HG03064 (cell line): ENCODE results near the gene SEC14L2.
"Not testable (repeated sequence)": the region's sequence is repeated elsewhere in the genome, so short reads cannot be mapped to it uniquely, and the experiment has no call there.

Experiments used
- ATAC-seq: cut with Tn5 transposase; IDR thresholded peaks from one replicate; pipeline ENCODE4 v1.9.1; 2021; ENCODE audit warnings: low read depth; ENCODE audit not compliant: unreplicated experiment

Gene SEC14L2

DNA sequence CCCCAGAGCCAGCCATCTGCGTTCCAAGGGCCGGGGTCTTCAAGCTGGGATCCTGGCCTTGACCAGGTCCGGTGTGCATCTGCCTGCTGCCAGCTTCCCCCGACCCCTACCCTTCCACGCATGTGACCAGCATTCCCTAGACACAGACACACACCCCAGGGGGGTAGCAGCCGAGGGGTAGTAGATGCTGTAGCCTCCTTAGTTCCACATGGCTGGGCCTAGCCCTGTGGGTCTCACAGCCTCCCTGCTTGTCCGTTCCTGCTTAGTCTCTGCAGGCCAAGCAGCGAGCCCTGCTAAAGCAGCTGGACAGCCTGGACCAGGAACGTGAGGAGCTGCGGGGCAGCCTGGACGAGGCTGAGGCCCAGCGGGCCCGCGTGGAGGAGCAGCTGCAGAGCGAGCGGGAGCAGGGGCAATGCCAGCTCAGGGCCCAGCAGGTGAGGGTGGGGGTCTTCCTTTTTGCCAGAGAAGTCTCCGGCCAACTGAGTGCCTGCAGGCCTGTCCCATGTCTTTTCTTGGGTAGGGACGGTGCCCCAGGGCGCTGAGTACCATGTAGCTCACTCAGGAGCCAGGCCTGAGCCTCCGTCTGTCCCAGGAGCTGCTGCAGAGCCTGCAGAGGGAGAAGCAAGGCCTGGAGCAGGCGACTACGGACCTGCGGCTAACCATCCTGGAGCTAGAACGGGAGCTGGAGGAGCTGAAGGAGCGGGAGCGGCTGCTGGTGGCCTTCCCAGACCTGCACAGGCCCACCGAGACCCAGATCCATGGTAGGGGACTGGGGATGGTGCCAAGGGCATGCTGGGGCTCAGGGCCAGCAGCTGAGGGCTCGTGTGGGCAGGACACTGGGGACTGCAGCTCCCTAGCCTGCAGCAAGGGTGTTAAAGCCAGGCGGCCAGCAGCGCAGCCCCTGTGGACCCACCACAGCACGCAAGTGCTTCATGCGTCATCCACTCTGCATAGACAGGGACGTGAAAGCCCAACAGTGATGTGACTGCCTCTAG is 23.2 kb upstream of the SEC14L2 start:
- ATAC-seq = no peak

DNA sequence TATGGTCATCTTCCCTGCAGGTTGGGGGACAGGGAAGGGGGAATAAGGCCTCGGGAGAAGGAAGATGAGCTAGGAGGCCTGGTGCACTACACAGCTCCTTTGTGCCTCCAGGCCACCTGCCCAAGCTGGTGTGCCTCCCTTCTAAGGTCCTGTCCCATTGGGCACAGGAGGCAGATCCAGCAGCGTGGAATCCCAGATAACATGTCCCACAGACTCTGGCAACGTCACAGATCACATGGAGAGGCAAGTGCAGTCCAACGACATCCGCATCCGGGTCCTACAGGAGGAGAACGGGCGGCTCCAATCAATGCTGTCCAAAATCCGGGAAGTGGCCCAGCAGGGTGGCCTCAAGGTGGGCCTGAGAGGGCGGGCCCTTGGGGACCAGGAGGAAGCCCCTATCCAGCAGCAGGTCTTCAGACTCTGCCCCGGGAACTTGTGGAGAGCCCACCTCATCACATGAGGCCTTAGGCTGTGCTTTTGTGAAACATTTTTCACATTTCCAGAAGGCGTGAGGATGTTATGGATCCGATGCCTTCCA is 21.4 kb upstream of the SEC14L2 start:
- ATAC-seq = no peak

DNA sequence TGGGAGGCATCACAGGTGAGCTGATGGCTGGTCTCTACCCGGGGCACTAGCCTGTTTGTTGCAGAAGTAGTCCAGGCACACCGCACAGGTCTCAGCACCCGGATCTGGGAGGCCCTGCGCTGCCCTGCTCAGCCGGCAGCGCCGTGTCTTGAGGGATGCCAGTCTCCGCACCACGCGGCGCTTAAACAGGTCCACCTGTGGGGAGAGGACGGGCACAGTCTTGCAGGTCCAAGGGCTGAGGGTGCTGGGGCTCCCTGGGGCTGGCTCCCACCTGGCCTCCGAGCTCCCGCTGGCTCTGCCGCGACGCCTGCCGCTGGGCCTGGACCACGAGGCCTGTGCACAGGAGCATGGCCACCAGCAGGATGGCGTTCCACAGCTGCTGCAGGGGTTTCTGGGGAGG is 16.8 kb upstream of the SEC14L2 start:
- ATAC-seq = no peak

- ATAC-seq = no peak
Measured at GRCh38 chr22:30381264-30381663, 15.6 kb upstream of the SEC14L2 start.

DNA sequence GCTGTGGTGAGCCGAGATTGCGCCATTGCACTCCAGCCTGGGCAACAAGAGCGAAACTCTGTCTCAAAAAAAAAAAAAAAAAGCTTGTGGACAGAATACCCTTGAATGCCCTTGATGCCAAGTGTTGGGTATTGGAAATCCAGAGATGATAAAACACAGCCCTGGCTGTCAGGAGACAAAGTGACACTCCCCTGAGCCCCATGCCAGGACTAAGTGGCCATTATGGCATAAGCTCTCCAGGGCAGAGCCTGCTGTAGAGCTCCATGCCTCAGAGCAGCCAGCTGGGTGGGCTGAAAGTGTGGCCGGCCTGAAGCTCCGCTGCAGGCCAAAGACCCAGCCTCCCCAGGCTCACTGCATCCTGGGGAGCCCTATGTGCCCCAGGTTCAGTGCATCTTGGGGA is 14.5 kb upstream of the SEC14L2 start:
- no peak for ATAC-seq

GRCh38 chr22:30383061-30383460 is 13.8 kb upstream of the SEC14L2 start:
- no peak for ATAC-seq

DNA sequence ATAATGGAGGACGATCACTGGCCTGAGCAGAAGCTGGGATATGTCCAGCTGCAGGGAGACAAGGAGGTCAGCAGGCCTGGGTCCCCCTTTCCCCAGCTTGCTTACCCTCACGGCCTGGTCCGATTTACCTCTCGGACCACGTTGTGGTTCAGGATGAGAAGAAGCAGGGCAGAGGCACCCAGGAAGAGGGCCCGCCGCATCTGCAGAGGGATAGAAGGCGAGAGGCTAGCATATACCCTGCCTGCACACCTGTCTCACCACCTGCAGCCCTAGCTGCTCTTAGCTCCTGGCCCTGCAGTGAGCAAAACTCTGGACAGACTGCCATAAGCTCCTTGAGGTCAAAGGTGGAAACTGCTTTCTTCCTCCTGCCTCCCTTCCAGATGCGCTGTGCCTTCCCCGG is 10.9 kb upstream of the SEC14L2 start:
- no peak for ATAC-seq

DNA sequence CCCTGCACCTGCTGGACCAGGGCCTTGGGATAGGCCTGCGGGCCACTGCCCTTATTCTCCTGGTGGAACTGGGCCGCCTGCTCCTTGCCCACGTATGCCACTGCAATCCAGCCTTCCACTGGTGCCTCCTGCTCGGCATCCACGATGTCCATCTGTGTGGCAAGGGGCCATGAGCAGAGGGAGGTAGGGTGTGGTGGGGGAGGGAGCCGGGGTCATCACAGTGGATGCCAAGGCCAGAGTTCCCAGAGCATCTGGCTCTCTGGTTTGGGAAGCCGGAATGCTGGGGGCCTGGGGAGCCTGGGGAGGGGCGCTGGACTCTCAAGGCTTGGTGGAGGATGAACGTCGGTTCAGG is 10.2 kb upstream of the SEC14L2 start:
- no peak for ATAC-seq

GRCh38 chr22:30386960-30387827 is 9.6 kb upstream of the SEC14L2 start, which contains the start of gene RNF215:
RNF215 (minus strand) TSS chr22:30387411; CDS start chr22:30387313, 98 bp downstream.
- ATAC-seq = peak; percentile 70

DNA sequence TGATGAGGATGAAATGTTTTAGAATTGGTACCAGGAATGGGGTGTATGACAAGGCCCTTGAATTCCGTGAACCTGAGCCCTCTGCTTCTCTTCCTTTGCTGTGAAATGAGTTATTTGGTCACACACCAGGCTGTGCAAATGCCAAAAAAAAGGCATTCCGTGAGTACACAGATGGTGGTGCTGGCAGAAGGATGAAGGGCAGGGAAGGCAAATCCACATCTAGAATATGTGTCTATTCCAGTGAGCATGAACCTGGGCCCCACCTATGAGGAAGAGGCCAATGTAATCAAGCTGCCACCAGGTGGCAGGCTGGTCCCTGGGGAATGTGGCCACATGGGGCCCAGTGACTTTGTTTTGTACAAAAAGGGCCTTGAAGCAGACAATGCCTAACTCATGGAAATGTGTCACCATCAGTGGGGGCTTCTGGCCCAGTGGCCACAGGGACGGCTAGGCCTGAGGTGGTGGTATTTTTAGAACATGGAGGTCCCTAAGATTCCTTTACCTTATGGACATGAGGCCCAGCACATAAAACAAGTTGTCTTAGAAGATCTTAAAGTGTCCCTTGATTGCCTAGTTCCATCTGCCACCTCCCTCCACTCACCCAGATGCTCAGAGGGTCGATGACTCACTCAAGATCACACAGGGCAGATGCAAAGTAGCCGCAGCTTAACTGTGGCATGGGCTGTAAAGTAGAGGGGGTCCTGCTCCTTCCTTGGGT is 5.7 kb upstream of the SEC14L2 start:
- no peak for ATAC-seq

DNA sequence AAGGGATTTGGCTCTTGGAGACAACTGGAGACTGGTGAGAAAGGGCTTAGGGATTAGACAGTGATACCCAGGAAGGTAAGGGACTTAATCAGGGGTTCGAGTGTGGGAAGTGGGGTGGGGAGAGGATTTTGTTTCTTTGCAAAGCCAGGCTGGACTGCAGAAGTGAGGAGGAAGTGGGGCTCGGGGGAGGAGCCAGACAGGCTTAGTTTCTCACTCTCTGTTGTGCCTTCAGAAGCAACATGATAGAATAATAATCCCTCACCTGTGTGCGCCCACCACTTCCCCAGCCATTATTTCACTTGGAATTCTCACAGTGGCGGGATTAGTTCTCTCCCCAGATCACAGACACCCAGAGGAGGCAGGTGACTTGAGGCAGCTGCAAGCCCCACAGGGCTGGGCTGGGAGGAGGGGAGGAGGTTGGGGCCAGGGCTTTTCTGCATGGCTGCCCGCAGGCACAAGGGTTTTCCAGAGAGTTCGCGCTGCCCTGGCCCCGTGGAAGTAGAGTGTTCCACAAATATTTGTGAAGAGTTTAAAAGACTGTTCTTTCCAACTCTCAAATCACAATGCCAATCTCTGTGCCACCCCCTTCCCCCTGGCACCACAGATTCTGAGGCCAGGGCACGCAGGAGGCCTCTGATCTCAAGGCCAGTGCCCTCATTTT is 4.0 kb upstream of the SEC14L2 start:
- no peak for ATAC-seq

DNA sequence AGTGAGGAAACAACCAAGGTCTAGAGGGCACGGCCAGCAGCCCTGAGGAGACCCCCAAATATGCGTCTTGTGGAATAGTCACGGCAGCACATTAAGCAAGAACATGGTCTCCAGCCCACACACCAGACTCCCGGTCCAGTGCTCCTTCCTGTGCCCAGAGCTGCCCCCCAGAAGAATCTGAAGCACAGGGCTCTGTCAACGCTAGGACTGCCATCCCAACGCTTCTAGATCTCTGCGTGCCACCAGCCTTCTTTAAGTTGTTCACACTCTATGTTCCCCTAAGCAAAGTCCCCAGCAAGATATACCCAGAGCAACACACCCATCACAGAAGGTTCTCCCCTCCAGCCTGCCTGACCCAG is 3.5 kb upstream of the SEC14L2 start:
- no peak for ATAC-seq

DNA sequence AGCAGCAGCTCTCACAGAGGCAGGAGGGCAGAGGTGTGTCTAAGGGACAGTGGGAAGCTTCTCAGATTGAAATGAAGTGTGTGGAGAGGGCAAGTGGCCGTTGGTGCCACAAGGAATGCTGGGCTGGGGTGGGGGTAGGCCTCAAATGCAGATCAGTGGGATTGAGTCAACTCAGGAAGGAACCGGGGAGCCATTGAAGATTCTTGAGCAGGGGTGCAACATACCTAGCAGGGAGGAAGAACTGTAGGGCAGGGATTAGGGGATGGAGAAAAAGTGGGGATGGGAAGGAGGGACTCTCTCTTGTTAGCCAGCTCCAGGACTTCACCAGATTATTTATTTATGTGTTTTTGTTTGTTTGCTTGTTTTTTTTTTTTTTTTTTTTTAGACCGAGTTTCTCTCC is 2.9 kb upstream of the SEC14L2 start:
- no peak for ATAC-seq

GRCh38 chr22:30397656-30398635 is 1.1 kb downstream of the SEC14L2 start:
- ATAC-seq = no peak

DNA sequence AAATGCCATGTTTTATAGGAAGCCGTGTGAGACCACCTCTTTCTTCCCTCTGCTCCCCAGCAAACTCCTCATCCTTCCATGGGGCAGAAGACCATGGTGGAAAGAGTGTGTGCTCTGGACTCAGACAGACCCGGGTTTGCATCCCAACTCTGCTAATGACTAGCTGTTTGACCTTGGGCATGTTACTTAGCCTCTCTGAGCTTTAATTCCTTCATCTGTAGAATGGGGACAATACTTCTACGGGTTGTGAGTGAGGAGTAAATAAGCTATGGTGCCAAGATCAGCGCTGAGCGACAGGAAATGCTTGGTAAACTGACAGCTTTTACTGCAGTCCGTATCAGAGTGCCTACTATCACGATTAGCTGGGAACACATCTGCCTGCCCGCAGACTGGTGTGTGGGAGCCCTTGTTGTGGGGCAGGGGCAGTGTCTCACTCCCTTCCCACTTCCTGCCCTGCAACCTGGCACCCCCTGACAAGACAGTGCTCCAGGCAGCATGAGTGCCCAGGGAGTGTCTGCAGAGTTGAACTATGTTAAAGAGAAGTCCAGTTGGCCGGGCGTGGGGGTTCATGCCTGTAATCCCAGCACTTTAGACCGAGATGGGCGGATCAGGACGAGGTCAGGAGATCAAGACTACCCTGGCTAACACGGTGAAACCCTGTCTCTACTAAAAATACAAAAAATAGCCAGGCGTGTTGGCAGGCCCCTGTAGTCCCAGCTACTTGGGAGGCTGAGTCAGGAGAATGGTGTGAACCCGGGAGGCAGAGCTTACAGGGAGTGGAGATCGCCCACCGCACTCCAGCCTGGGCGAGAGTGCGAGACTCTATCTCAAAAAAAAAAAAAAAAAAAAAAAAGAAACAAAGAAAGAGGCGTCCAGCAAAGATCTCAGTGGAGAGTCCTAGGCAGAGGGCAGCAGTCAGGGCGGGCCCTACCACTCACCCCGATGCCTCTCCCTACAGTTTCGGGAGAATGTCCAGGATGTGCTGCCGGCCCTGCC is 2.2 kb downstream of the SEC14L2 start:
- no peak for ATAC-seq

GRCh38 chr22:30399718-30400117 is 2.9 kb downstream of the SEC14L2 start:
- ATAC-seq = no peak

DNA sequence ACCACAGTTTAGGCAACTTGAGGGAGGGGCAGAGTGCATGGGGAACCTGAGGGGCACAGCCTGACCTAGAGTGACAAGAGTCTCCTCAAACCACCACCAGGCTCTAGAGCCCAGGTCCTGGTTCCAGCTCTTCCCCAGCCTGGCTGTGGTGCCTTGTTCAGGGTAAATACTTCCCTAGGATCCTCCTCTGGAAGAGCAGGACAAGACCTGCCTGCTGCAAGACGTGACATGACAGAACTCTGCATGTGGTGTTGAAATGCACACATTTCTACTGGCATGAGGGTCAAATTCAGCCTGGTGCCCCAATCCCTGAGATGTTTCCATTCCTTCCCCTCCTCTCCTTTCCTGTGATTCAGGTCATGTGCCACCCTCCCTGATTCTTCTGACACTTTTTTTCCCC is 3.3 kb downstream of the SEC14L2 start:
- ATAC-seq = no peak

DNA sequence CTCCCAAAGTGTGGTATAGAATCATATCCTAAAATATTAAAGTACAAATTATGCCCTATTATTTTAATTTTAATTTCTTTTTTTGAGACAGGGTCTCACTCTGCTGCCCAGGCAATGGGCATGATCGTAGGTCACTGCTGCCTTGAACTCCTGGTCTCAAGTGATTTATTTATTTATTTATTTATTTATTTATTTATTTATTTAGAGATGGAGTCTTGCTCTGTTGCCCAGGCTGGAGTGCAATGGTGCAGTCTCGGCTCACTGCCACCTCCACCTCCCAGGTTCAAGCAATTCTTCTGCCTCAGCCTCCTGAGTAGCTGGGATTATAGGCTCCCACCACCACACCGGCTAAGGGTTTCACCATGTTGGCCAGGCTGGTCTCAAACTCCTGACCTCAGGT is 4.2 kb downstream of the SEC14L2 start:
- ATAC-seq = not testable (repeated sequence)
